ENCODE results near the gene DOLPP1. TPM values are rescaled to one million over a fixed set of nuclear protein-coding genes. Genes with fewer than 3 reads are reported as not detected.

DOLPP1 gene
- total RNA-seq, 1 donor from 2014 or later = 12.7 TPM

GRCh38 chr9:129064499-129064908 is 16.4 kb upstream of the DOLPP1 start:
- TF ChIP-seq CTCF (conservative IDR thresholded peaks at IDR 0.05; ENCODE audit: low read depth, low read length) = no peak
- H3K4me3 ChIP-seq (ENCODE audit: low read depth, low read length) = no peak overlapping the region
- DNase-seq (ENCODE audit: low read depth) = no peak

DNA sequence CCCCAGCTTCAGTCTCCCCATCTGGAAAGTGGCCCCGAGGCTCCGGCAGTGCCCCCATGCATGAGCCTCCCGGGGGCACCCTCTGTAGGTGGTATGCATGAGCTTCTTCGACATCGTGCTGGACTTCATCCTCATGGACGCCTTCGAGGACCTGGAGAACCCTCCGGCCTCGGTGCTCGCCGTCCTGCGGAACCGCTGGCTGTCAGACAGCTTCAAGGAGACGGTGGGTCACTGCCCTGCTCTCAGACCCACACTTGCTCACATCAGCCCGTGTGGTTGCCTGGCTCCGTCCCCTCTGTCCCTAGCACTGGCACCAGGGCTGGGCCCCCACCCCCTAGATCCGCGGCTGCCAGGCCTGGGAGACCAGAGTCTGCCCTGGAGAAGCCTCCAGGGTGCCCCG is 12.8 kb upstream of the DOLPP1 start:
- H3K4me3 ChIP-seq (ENCODE audit: low read depth, low read length) = no peak overlapping the region
- TF ChIP-seq CTCF (conservative IDR thresholded peaks at IDR 0.05; ENCODE audit: low read depth, low read length) = no peak
- DNase-seq (ENCODE audit: low read depth) = no peak

- no peak overlapping the region for H3K4me3 ChIP-seq (ENCODE audit: low read depth, low read length)
- DNase-seq (ENCODE audit: low read depth) = no peak
- TF ChIP-seq CTCF (conservative IDR thresholded peaks at IDR 0.05; ENCODE audit: low read depth, low read length) = no peak
Measured at GRCh38 chr9:129068990-129069861, 11.7 kb upstream of the DOLPP1 start.

DNA sequence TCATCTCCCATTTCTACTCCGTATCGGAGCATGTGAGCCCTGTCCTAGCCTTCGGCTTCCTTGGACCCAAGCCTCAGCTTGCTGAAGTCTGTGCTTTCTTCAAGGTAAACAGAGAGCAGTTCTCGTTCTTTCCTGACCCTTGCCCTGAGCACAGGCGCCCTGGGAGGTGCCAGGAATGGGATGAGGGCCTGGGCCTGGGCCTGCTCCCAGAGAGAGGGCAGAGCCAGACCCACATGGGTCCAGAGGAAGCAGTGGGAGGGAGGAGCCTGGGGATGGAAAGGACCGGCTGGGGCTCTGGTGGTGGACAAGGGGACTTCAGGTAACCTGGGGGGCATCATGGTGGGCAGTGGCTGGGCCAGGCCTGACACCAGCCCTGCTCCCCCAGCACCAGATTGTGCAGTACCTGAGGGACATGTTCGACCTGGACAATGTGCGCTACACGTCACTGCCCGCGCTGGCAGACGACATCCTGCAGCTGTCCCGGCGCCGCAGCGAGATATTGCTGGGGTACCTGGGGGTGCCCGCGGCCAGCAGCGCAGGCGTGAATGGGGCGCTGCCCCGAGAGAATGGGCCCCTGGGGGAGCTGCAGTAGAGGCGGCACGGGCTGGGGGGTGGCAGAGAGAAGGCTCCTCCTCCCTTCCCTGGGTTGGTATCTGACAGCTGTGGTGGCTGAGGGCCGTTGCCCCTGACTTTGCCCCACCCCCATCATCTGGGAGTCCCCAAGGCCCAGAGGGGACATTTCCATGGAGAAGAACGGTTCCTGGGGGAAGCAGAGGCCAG is 10.9 kb upstream of the DOLPP1 start:
- TF ChIP-seq CTCF (conservative IDR thresholded peaks at IDR 0.05; ENCODE audit: low read depth, low read length) = no peak
- H3K4me3 ChIP-seq (ENCODE audit: low read depth, low read length) = no peak overlapping the region
- DNase-seq (ENCODE audit: low read depth) = no peak

- H3K4me3 ChIP-seq (ENCODE audit: low read depth, low read length) = no peak overlapping the region
- DNase-seq (ENCODE audit: low read depth) = no peak
- TF ChIP-seq CTCF (conservative IDR thresholded peaks at IDR 0.05; ENCODE audit: low read depth, low read length) = no peak
Measured at GRCh38 chr9:129070696-129071525, 10.0 kb upstream of the DOLPP1 start.

- H3K4me3 ChIP-seq (ENCODE audit: low read depth, low read length) = no peak overlapping the region
- no peak for DNase-seq (ENCODE audit: low read depth)
- no peak for TF ChIP-seq CTCF (conservative IDR thresholded peaks at IDR 0.05; ENCODE audit: low read depth, low read length)
Measured at GRCh38 chr9:129071526-129072126, 9.3 kb upstream of the DOLPP1 start.
